H1 (cell line): Measurements from ENCODE around the gene TNIP1. TPM values are rescaled to one million over a fixed set of nuclear protein-coding genes. Genes with fewer than 3 reads are reported as not detected.

Experiments used
- CTCF ChIA-PET: fragments of 300-600 bp; sonication (Branson Sonifier 250); formaldehyde crosslinking; loops from one replicate; lab custom pipeline; 2021; ENCODE audit not compliant: partially characterized antibody; lab: Charles Lee
- POLR2A ChIA-PET: fragments of 300-600 bp; sonication (Branson Sonifier 250); formaldehyde crosslinking; loops from one replicate; lab custom pipeline; 2021; ENCODE audit warnings: inconsistent platforms; ENCODE audit not compliant: partially characterized antibody; lab: Charles Lee
- DNase-seq, 2 experiments: peaks; one replicate each; pipeline versions ENCODE4 v3.0.0 to v3.0.0-alpha.2; 2010 to 2022; ENCODE audit warnings: low spot score in 2 of 2, low read depth in 1 of 2, mixed read lengths in 1 of 2
- FAIRE-seq: peaks from 2 replicates; lab custom pipeline; 2011; peaks lifted over from hg19 to GRCh38; lab: Jason Lieb, UNC
- H2AFZ ChIP-seq: 2 replicates; pipeline ENCODE4 v1.8.1; 2012; ENCODE audit warnings: low read length, inconsistent platforms
- H2AK5ac ChIP-seq: 2 replicates; pipeline ENCODE4 v1.6.1; 2013; ENCODE audit warnings: low read depth, low read length
- H2BK120ac ChIP-seq: replicated peaks from 2 replicates; pipeline ENCODE3; 2013; ENCODE audit warnings: low read depth, low read length, inconsistent platforms
- H2BK12ac ChIP-seq: 2 replicates; pipeline ENCODE4 v1.6.1; 2013; ENCODE audit warnings: low read depth, low read length
- H2BK15ac ChIP-seq: 2 replicates; pipeline ENCODE4 v1.6.1; 2013; ENCODE audit warnings: low read length
- H2BK20ac ChIP-seq: 2 replicates; pipeline ENCODE4 v1.6.1; 2013; ENCODE audit warnings: low read length
- H2BK5ac ChIP-seq: 2 replicates; pipeline ENCODE4 v1.6.1; 2013; ENCODE audit warnings: low read depth, low read length
- H3K14ac ChIP-seq: 2 replicates; pipeline ENCODE4 v1.6.1; 2013; ENCODE audit warnings: inconsistent platforms; ENCODE audit not compliant: insufficient read length
- H3K18ac ChIP-seq: 2 replicates; pipeline ENCODE4 v1.6.1; 2013; ENCODE audit warnings: low read length; ENCODE audit errors: extremely low read depth
- H3K23ac ChIP-seq: 2 replicates; pipeline ENCODE4 v1.6.1; 2013; ENCODE audit warnings: inconsistent platforms; ENCODE audit not compliant: insufficient read length
- H3K23me2 ChIP-seq: 2 replicates; pipeline ENCODE4 v1.6.1; 2013; ENCODE audit warnings: low read depth, low read length
- H3K27ac ChIP-seq: 2 replicates; pipeline ENCODE4 v1.6.1; 2011; ENCODE audit warnings: low read depth, low read length, inconsistent platforms
- H3K27me3 ChIP-seq, 4 experiments: replicated peaks in 1 of 4; 1 replicate in 1 of 4; 2 replicates in 3 of 4; pipeline versions ENCODE4 v1.6.1 to v1.8.1; 2011 to 2013; ENCODE audit warnings: low read length in 3 of 4, mild to moderate bottlenecking in 3 of 4, inconsistent platforms in 2 of 4, mixed read lengths in 2 of 4, moderate library complexity in 1 of 4; ENCODE audit not compliant: control insufficient read depth in 3 of 4, insufficient read depth in 3 of 4; ENCODE audit errors: extremely low read depth in 1 of 4
- H3K36me3 ChIP-seq, 4 experiments: 2 replicates each; pipeline versions ENCODE4 v1.6.1 to v1.8.1; 2011 to 2013; ENCODE audit warnings: mild to moderate bottlenecking in 4 of 4, low read length in 3 of 4, moderate library complexity in 2 of 4, control low read depth in 1 of 4, inconsistent platforms in 1 of 4; ENCODE audit not compliant: insufficient read depth in 4 of 4, control insufficient read depth in 2 of 4
- H3K4ac ChIP-seq: replicated peaks from 2 replicates; pipeline ENCODE3; 2013; ENCODE audit warnings: low read length, low read depth, mixed read lengths, inconsistent platforms; ENCODE audit not compliant: insufficient read length
- H3K4me1 ChIP-seq, 4 experiments: replicated peaks in 1 of 4; 1 replicate in 1 of 4; 2 replicates in 3 of 4; pipeline versions ENCODE4 v1.6.1 to v1.8.1; 2011 to 2013; ENCODE audit warnings: low read length in 3 of 4, inconsistent platforms in 2 of 4, mixed read lengths in 1 of 4; ENCODE audit not compliant: insufficient read depth in 4 of 4, control insufficient read depth in 3 of 4
- H3K4me2 ChIP-seq, 2 experiments: 2 replicates each; pipeline versions ENCODE4 v1.6.1 to v1.8.1; 2011 to 2013; ENCODE audit warnings: low read depth in 2 of 2, low read length in 2 of 2, control low read depth in 1 of 2, inconsistent platforms in 1 of 2, mild to moderate bottlenecking in 1 of 2; ENCODE audit not compliant: insufficient read depth in 1 of 2
- H3K4me3 ChIP-seq, 4 experiments: fragments of 200-600, 300-600 bp in 1 of 4; sonication (generic), shearing (Covaris generic), sonication (Bioruptor Twin) in 1 of 4; 2 replicates each; pipeline versions ENCODE4 v1.5.1 to v1.8.1; 2011 to 2016; ENCODE audit warnings: low read length in 4 of 4, low read depth in 3 of 4, control low read depth in 2 of 4, inconsistent platforms in 2 of 4, mild to moderate bottlenecking in 2 of 4, mixed read lengths in 1 of 4, moderate library complexity in 1 of 4; ENCODE audit not compliant: insufficient read depth in 2 of 4; ENCODE audit errors: extremely low read depth in 1 of 4
- H3K56ac ChIP-seq: replicated peaks from 2 replicates; pipeline ENCODE3; 2013; ENCODE audit warnings: low read depth, mild to moderate bottlenecking, mixed read lengths, low read length, inconsistent platforms; ENCODE audit not compliant: insufficient read length
- H3K79me1 ChIP-seq: 2 replicates; pipeline ENCODE4 v1.6.1; 2013; ENCODE audit warnings: low read depth, low read length, control low read depth
- H3K79me2 ChIP-seq, 2 experiments: 2 replicates each; pipeline versions ENCODE4 v1.6.1 to v1.8.1; 2012 to 2013; ENCODE audit warnings: low read length in 2 of 2, mild to moderate bottlenecking in 2 of 2, inconsistent platforms in 1 of 2; ENCODE audit not compliant: insufficient read depth in 2 of 2, control insufficient read depth in 1 of 2
- H3K9ac ChIP-seq, 4 experiments: replicated peaks in 1 of 4; 1 replicate in 1 of 4; 2 replicates in 3 of 4; pipeline versions ENCODE4 v1.6.1 to v1.8.1; 2011 to 2013; ENCODE audit warnings: low read depth in 3 of 4, low read length in 3 of 4, control low read depth in 2 of 4, mild to moderate bottlenecking in 2 of 4, moderate library complexity in 2 of 4, inconsistent platforms in 1 of 4; ENCODE audit errors: extremely low read depth in 1 of 4
- H3K9me3 ChIP-seq, 2 experiments: 2 replicates each; pipeline versions ENCODE4 v1.6.1 to v1.8.1; 2012 to 2013; ENCODE audit warnings: mild to moderate bottlenecking in 2 of 2, moderate library complexity in 2 of 2, control low read depth in 1 of 2, inconsistent platforms in 1 of 2, low read depth in 1 of 2, low read length in 1 of 2, mixed read lengths in 1 of 2; ENCODE audit not compliant: insufficient read depth in 2 of 2
- H4K20me1 ChIP-seq, 2 experiments: replicated peaks in 1 of 2; 2 replicates each; pipeline versions ENCODE3 to v1.8.1; 2011 to 2013; ENCODE audit warnings: inconsistent platforms in 2 of 2, low read length in 2 of 2, mild to moderate bottlenecking in 1 of 2; ENCODE audit not compliant: insufficient read depth in 2 of 2, control insufficient read depth in 1 of 2
- H4K5ac ChIP-seq: 2 replicates; pipeline ENCODE4 v1.6.1; 2013; ENCODE audit warnings: low read length, low read depth, mixed read lengths, inconsistent platforms; ENCODE audit not compliant: insufficient read length
- H4K8ac ChIP-seq: 2 replicates; pipeline ENCODE4 v1.8.0; 2013; ENCODE audit warnings: mild to moderate bottlenecking, moderate library complexity, low read length, inconsistent platforms; ENCODE audit not compliant: insufficient read depth; ENCODE audit errors: extremely low read depth
- H4K91ac ChIP-seq: replicated peaks from 2 replicates; pipeline ENCODE3; 2013; ENCODE audit warnings: low read length, mixed read lengths, inconsistent platforms; ENCODE audit not compliant: insufficient read length
- RAD21 ChIP-seq, 2 experiments: IDR thresholded peaks in 1 of 2; conservative IDR thresholded peaks in 1 of 2; 2 replicates each; pipeline ENCODE4 v1.6.1; 2011; ENCODE audit warnings: low read depth in 2 of 2, low read length in 2 of 2, improper control_type of control experiment in 1 of 2, inconsistent platforms in 1 of 2, mild to moderate bottlenecking in 1 of 2, moderate library complexity in 1 of 2
- RXRA ChIP-seq: IDR thresholded peaks from 2 replicates; pipeline ENCODE4 v1.6.1; 2011; ENCODE audit warnings: low read depth, mild to moderate bottlenecking, low read length, moderate library complexity; ENCODE audit not compliant: insufficient read depth
- WGBS, 2 experiments: shearing (Covaris generic) in 1 of 2; methylation state at CpG; one replicate each; pipeline versions ENCODE4 v1.1.6 to v1.1.7; 2013 to 2015; ENCODE audit warnings: low lambda C conversion rate in 2 of 2, mixed read lengths in 2 of 2, inconsistent platforms in 1 of 2, low coverage in 1 of 2, missing lambda C conversion rate in 1 of 2; ENCODE audit not compliant: insufficient replicate concordance in 2 of 2, insufficient coverage in 1 of 2, insufficient read length in 1 of 2; ENCODE audit errors: extremely low coverage in 1 of 2, missing lambda C conversion rate in 1 of 2; 5-methylcytosine and 5-hydroxymethylcytosine counted together
- polyA plus RNA-seq, 7 experiments: library from polyadenylated mRNA; depleted of rRNA in 3 of 7; stranded (reverse) in 5 of 7; unstranded in 2 of 7; fragments of >200 nt in 5 of 7; fragments of 200-250 nt in 2 of 7; gene quantifications; 1 replicate in 5 of 7; 2 replicates in 1 of 7; 4 replicates in 1 of 7; pipeline versions ENCODE4 v1.2.1 to v1.2.3, GENCODE V29; 2011 to 2013; ENCODE audit warnings: missing spikeins in 2 of 7, mixed read lengths in 2 of 7
- total RNA-seq: library from RNA; stranded (reverse); fragmentation: NEBNext Ultra II Directional; extraction: Animal tissue kit (Norgen Biotek cat#: 25700); gene quantifications from 2 replicates; pipeline ENCODE4 v1.2.1, GENCODE V29; 2021

Gene TNIP1
- total and polyA plus RNA-seq, 2 of the 8 experiments (the other 6 are each of a cell fraction or from before 2014, with no cell fraction given) = 14.2 to 31.9 TPM

DNA sequence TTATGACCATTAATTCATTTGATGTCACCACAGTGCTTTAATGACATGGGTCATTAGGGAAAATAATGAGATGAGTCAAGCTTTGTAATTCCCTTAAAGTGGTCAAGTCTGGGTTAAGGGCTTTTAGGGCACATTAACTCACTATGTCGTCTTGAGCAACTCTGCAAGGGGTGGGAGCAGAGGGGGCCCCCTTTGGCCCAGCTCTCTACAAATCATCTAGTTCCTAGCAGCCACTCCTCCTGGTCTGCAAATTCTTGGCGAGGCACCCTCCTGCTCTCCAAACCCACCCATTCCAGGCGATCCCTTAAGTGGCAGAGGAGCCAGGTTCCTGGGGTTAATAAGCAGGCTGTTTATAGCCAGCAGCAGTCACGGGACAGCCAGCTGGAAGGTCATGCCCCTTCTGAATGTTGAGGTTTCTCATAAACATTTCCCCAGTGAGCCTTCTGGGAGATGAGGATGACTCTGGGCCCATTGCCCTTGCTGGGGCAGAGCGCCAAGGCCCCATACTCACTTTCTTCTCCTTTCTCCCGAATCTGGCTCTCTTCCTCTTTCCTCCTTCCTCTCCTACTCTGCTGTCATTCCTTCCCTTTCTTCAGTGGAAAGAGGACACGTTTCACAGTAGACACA lies 74.8 kb downstream of the TNIP1 start:
- H3K36me3 ChIP-seq = no peaks in the 10 kb centered on the region
- H4K20me1 ChIP-seq = no peaks in the 10 kb centered on the region
- no peak overlapping the region for H2BK5ac ChIP-seq
- WGBS, 2 experiments = 82% methylated on average over 7 of the region's 7 CpGs; no CpG with 5 or more reads in 1 of the 2 experiments
- no peak overlapping the region for H2BK12ac ChIP-seq
- H3K9ac ChIP-seq = no peak overlapping the region
- no peaks in the 10 kb centered on the region for H3K79me1 ChIP-seq
- no peak overlapping the region for H3K23ac ChIP-seq
- no peak overlapping the region for H4K8ac ChIP-seq
- no peaks in the 10 kb centered on the region for H3K23me2 ChIP-seq
- H3K56ac ChIP-seq = no peak overlapping the region
- H4K5ac ChIP-seq = no peak overlapping the region
- H3K79me2 ChIP-seq = no peaks in the 10 kb centered on the region
- FAIRE-seq = no peak
- H3K4me2 ChIP-seq = no peak overlapping the region
- H2BK20ac ChIP-seq = no peak overlapping the region
- H3K9me3 ChIP-seq = no peaks in the 10 kb centered on the region
- H3K14ac ChIP-seq = no peak overlapping the region
- H3K4me3 ChIP-seq = no peak overlapping the region
- no peak overlapping the region for H2AK5ac ChIP-seq
- H3K27me3 ChIP-seq = no peaks in the 10 kb centered on the region
- no peak overlapping the region for H4K91ac ChIP-seq
- H3K4me1 ChIP-seq = no peaks in the 10 kb centered on the region
- ChIA-PET CTCF (interaction anchor here (1.1 to 10.3 kb wide), 4 partner anchors 21 to 162 kb away, joined by 3 to 128 read pairs (median 10); no protein-coding TSS in a partner anchor), POLR2A (no interaction called here)
- no peak overlapping the region for H3K18ac ChIP-seq
- no peak overlapping the region for H2BK15ac ChIP-seq
- DNase-seq = no peak
- no peak overlapping the region for H2AFZ ChIP-seq
- H3K27ac ChIP-seq = no peak overlapping the region
- H3K4ac ChIP-seq = no peak overlapping the region
- H2BK120ac ChIP-seq = no peak overlapping the region
- TF ChIP-seq RAD21 (IDR thresholded peaks at IDR 0.05 in 1 of 2, conservative IDR thresholded peaks at IDR 0.05 in 1 of 2; ENCODE audit: low read depth in 2 of 2, low read length in 2 of 2) (no peak), RXRA (no peak)
